Measurements from ENCODE around the gene HLTF. TPM values are rescaled to one million over a fixed set of nuclear protein-coding genes. Genes with fewer than 3 reads are reported as not detected.

Gene HLTF
- total and polyA plus RNA-seq, 4 experiments from 2014 or later: 15.0 to 22.8 (median 18.6) TPM

GRCh38 chr3:148981273-148981672 is 105.1 kb downstream of the HLTF start:
- Mint-ChIP-seq H3K27ac (no peak overlapping the region), H3K27me3 (peaks cover 2 to 3% of the 10 kb centered on the region in 2 donors), H3K4me1 (no peaks in the 10 kb centered on the region), H3K36me3 (no peaks in the 10 kb centered on the region), H3K4me3 (no peak overlapping the region), H3K9me3 (no peaks in the 10 kb centered on the region)
- intact Hi-C loops (cut with micrococcal nuclease): no loop called here
- no peaks in the 10 kb centered on the region for H3K9me3 ChIP-seq (ENCODE audit: control insufficient read depth in 1 of 2, low read length in 2 of 2)
- no peaks in the 10 kb centered on the region for H3K4me1 ChIP-seq (ENCODE audit: insufficient read depth, low read length)
- POLR2A ChIA-PET (ENCODE audit: partially characterized antibody): no interaction called here
- H3K36me3 ChIP-seq (ENCODE audit: insufficient read depth, low read length): no peaks in the 10 kb centered on the region
- H3K27me3 ChIP-seq (ENCODE audit: insufficient read depth, low read length): no peaks in the 10 kb centered on the region
- H3K4me3 ChIP-seq (ENCODE audit: low read length in 2 of 2): no peak overlapping the region
- H3K27ac ChIP-seq (ENCODE audit: low read depth, low read length): no peak overlapping the region
- CTCF ChIA-PET (ENCODE audit: partially characterized antibody): interaction anchor here (1.4 kb wide), 1 partner anchor 9 kb away, joined by 6 read pairs; no protein-coding TSS in a partner anchor
- no peak for DNase-seq

Other genes with a start within 250 kb of the HLTF start
- gene CPA3, start 221.2 kb downstream of the HLTF start, total RNA-seq: not detected
- not detected for gene CPA3, start 221.2 kb downstream of the HLTF start, polyA plus RNA-seq
- 10 to 100 TPM; 20.9 to 24.1 TPM for gene GYG1, start 95.0 kb downstream of the HLTF start, total RNA-seq
- 10 to 100 TPM; 34.4 to 54.9 TPM for gene GYG1, start 95.0 kb downstream of the HLTF start, polyA plus RNA-seq
- gene HPS3, start 43.1 kb upstream of the HLTF start, total RNA-seq: 10 to 100 TPM; 32.5 to 33.0 TPM
- 10 to 100 TPM; 29.5 to 45.1 TPM for gene HPS3, start 43.1 kb upstream of the HLTF start, polyA plus RNA-seq
- gene CP, start 135.3 kb upstream of the HLTF start, total RNA-seq: not detected
- gene CP, start 135.3 kb upstream of the HLTF start, polyA plus RNA-seq: under 1 TPM in 1 of 2 donors, not detected in 1; 0.34 TPM
- gene TM4SF18, start 247.1 kb upstream of the HLTF start, total RNA-seq: not detected
- not detected for gene TM4SF18, start 247.1 kb upstream of the HLTF start, polyA plus RNA-seq

Measured in CD4-positive, alpha-beta memory T cell (primary cell).